ENCODE results near the gene GNG7.

GRCh38 chr19:2641332-2641698 is 61.2 kb downstream of the GNG7 start:
- TF ChIP-seq CTCF (IDR thresholded peaks at IDR 0.05), result no peak
- TF ChIP-seq POLR2A (IDR thresholded peaks at IDR 0.05), result no peak
- TF ChIP-seq POLR2AphosphoS5 (IDR thresholded peaks at IDR 0.05), result no peak
